GM21786 (cell line): ENCODE measurements around the gene RFWD3.

Experiments
- ATAC-seq: cut with Tn5 transposase; IDR thresholded peaks from one replicate; pipeline ENCODE4 v1.9.1; 2021; ENCODE audit not compliant: unreplicated experiment

Gene RFWD3

DNA sequence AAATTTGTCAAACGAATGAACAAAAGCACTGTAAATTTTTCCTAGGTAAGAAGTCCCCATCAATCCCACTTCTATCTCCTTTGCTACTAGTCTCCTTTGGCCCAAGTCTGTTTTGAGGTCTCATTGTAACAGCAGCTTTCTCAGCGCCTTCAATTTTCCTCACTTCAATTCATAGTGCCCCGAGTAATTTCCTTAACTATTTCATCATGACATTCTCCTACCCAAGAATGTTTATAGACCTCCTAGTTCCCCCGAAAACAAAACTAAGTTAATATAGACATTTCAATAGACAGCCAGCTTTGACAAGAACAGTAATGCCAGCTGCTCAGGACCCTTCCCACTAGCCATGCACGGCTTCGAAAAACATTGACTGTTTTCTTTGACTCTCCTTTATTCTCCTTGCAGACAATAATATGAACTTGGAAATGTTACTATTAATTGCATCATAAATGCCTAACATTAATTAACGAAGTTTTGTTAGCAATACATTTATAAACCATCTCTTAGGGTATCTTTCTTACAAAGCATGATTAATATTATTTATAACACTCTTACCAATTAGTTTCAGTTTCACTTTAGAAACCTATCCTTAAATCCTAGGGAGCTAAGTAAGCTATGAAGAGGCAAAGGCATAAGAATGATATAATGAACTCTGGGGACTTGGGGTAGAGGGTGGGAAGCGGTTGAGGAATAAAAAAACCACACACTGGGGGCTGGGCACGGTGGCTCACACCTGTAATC is 82.6 kb downstream of the RFWD3 start:
- no peak for ATAC-seq

GRCh38 chr16:74582970-74583369 is 83.7 kb downstream of the RFWD3 start:
- ATAC-seq: no peak

DNA sequence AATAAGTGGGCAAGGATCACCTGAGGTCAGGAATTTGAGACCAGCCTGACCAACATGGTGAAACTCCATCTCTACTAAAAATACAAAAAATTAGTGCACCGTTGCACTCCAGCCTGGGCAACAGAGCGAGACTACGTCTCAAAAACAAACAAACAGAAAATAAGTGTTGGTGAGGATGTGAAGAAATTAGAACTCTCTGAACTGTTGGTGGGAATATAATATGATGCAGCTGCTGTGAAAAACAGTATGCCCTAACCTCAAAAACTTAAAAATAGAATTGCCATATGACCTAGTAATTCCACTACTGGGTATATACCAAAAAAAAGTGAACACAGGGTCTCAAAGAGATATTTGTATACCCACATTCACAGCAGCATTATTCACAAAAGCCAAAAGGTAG is 85.8 kb downstream of the RFWD3 start:
- peak; percentile 78 for ATAC-seq

DNA sequence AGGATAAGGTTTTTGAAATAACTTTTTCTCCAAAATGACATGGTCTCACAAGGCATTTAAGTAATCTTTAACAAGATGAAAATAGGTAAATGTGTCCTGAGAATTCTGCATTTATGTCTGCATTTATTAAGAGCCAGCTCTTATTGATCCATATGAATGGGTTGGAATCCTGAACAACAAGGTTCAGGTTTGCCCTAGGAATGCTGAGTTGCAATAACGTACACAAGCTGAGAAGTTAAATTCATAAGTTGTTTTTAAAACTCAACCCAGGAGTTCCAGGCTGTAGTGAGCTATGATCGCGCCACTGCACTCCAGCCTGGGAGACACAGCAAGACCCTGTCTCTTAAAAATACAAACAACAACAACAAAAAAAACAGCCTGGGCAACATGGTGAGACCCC is 87.8 kb downstream of the RFWD3 start:
- ATAC-seq: no peak

GRCh38 chr16:74578433-74578832 is 88.2 kb downstream of the RFWD3 start:
- ATAC-seq: no peak

- no peak for ATAC-seq
Observed at GRCh38 chr16:74577882-74578366, 88.8 kb downstream of the RFWD3 start.

GRCh38 chr16:74575807-74576643 is 90.7 kb downstream of the RFWD3 start:
- no peak for ATAC-seq

- no peak for ATAC-seq
Observed at GRCh38 chr16:74575175-74575806, 91.4 kb downstream of the RFWD3 start.

DNA sequence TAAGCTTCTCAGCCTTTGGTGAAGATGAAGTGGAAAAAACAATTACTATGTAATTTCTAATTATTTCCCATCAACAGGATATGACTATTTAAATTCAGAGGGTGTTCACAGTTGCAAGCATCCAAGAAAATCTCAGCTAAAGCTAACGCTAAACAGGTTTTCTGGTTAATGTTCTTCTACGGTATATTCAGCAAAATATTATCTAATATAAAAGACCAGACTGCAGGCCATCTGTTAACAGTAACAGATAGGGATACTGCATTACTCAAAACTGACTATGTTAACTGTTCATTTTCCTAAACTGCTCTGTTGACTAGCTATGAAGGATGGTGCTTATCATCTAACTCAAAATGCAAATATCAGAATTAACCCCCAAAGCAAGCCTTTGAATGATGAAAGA is 92.5 kb downstream of the RFWD3 start:
- ATAC-seq: no peak

DNA sequence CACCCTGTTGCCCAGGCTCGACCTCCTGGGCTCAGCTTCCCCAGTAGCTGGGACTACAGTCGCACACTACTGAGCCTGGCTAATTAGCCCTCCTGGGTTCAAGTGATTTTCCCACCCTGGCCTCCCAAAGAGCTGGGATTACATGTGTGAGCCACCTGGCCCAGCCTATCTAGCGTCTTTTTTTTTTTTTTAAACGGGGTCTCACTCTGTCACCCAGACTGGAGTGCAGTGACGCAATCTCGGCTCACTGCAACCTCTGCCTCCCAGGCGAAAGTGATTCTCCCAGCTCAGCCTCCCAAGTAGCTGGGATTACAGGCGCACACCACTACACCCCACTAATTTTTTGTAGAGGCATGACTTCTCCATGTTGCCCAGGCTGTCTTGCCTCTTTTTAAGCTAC is 93.1 kb downstream of the RFWD3 start:
- no peak for ATAC-seq
